ENCODE data around the gene PIGU. TPM values are rescaled to one million over a fixed set of nuclear protein-coding genes. Genes with fewer than 3 reads are reported as not detected.

Gene PIGU
- total RNA-seq, 4 donors from 2014 or later, result 5.1 to 16.4 (median 8.5) TPM

DNA sequence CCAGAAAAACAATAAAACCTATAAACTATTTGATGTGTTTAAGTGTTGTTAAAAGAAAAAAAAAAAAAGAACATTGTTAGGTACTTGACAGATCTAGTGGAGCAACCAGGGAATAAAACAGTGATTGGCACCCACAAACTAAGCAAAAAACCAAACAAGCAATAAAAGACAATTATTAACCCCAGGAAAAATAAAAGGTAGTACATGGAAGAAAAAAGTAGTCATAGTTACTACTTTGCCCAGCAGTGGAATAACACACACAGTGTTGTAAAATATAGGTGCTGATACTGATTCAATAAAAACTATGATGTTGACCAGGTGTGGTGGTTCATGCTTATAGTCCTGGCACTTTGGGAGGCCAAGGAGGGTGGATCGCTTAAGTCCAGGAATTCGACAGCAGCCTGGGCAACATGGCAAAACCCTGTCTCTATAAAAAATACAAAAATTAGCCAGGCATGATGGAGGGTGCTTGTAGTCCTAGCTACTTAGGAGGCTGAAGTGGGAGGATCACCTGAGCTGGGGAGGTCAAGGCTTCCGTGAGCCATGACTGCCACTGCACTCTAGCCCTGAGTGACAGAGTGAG lies 43.9 kb downstream of the PIGU start:
- DNase-seq (ENCODE audit: low spot score in 2 of 2), result no peak
- intact Hi-C loops (cut with DNase I; ENCODE audit: low total_unique reads), result no loop called here
- no peak overlapping the region for H3K4me3 ChIP-seq (ENCODE audit: low read depth, poor library complexity, severe bottlenecking)
- TF ChIP-seq, protein P1, sequence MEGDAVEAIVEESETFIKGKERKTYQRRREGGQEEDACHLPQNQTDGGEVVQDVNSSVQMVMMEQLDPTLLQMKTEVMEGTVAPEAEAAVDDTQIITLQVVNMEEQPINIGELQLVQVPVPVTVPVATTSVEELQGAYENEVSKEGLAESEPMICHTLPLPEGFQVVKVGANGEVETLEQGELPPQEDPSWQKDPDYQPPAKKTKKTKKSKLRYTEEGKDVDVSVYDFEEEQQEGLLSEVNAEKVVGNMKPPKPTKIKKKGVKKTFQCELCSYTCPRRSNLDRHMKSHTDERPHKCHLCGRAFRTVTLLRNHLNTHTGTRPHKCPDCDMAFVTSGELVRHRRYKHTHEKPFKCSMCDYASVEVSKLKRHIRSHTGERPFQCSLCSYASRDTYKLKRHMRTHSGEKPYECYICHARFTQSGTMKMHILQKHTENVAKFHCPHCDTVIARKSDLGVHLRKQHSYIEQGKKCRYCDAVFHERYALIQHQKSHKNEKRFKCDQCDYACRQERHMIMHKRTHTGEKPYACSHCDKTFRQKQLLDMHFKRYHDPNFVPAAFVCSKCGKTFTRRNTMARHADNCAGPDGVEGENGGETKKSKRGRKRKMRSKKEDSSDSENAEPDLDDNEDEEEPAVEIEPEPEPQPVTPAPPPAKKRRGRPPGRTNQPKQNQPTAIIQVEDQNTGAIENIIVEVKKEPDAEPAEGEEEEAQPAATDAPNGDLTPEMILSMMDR (IDR thresholded peaks at IDR 0.05), result no peak
- TF ChIP-seq POLR2A (IDR thresholded peaks at IDR 0.05), result no peak
- 95 to 100% methylated on average over 3 of the region's 3 CpGs for WGBS, 2 donors

DNA sequence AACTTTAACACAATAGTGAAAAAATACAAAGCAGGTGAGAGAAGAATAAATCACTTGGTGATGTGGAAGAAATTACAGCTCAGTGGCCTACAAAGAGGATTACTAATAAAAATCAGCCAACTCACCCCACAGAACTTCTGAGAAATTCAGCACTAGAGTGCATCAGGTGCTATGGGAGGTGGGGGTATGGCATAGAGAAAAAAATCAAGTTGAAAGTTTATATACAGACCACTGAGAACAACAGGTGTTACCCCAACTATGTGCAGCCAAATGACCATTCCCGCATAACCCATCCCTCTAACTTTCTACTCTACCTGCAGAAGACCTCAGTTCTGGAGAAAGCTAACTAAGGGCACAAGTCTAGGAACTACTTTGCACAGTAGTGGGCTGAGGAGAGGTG lies 47.0 kb downstream of the PIGU start:
- DNase-seq (ENCODE audit: low spot score in 2 of 2), result no peak
- TF ChIP-seq, protein P1 (IDR thresholded peaks at IDR 0.05), result no peak
- no peak for TF ChIP-seq POLR2A (IDR thresholded peaks at IDR 0.05)
- intact Hi-C loops (cut with DNase I; ENCODE audit: low total_unique reads), result no loop called here
- WGBS, 2 donors, result 93 to 100% methylated on average over 1 of the region's 1 CpG
- H3K4me3 ChIP-seq (ENCODE audit: low read depth, poor library complexity, severe bottlenecking), result no peak overlapping the region

DNA sequence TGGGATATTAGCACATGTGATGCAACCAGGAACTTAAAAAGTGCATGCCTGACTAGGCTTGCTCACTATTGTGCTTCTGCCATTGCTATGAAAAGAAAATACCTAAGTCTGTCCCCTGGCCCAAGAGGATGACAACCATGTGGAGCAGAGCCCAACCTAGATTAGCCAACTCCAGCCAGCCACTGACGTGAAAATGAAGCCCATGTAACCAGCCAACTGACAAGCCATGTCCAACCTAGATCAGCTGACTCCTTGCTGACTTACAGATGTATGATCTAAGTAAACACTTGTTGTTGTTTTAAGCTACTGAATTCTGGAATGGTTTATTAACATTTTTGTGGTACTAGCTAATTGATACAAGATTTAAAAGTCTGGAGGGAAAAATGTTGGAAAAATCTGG lies 47.5 kb downstream of the PIGU start:
- no peak overlapping the region for H3K4me3 ChIP-seq (ENCODE audit: low read depth, poor library complexity, severe bottlenecking)
- DNase-seq (ENCODE audit: low spot score in 2 of 2), result no peak
- 59 to 64% methylated on average over 1 of the region's 1 CpG for WGBS, 2 donors
- TF ChIP-seq, protein P1 (IDR thresholded peaks at IDR 0.05), result no peak
- no peak for TF ChIP-seq POLR2A (IDR thresholded peaks at IDR 0.05)
- intact Hi-C loops (cut with DNase I; ENCODE audit: low total_unique reads), result no loop called here

DNA sequence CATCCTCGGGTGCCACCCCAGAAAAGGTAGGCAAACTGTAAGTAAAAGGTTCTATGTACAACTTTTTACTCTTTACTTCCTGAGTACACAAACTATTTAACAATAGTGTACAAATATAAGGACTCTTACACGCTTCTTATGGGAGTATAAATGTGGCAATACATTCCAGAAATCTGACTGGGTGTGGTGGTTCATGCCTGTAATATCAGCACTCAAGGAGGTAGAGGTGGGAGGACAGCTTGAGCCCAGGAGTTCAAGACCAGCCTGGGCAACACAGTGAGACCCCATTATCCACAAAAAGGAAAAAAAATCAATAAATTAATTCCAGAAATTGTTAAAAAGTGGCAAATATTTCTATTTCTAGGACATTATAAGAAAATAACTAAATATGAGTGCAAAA lies 48.9 kb downstream of the PIGU start:
- no peak overlapping the region for H3K4me3 ChIP-seq (ENCODE audit: low read depth, poor library complexity, severe bottlenecking)
- TF ChIP-seq, protein P1 (IDR thresholded peaks at IDR 0.05), result no peak
- no peak for TF ChIP-seq POLR2A (IDR thresholded peaks at IDR 0.05)
- intact Hi-C loops (cut with DNase I; ENCODE audit: low total_unique reads), result no loop called here
- WGBS, 2 donors, result 90 to 92% methylated on average over 2 of the region's 2 CpGs
- no peak for DNase-seq (ENCODE audit: low spot score in 2 of 2)

DNA sequence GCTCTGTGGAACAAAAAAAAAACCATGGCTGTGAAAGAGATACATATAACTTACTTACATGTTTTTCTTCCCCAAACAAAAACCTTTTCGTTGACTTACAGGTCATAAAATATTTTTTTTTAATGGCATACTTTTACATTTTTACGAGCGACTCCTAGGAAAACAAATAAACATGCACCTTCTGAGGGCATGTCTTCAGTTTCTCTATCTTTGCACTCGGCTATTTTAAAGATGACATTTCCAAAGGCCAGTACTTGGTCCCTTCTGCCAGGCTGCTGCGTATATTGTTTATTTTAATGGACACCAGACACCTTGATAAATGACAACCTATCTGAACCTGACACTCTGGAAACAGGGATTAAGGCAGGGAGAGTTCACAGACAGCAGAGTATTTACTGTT lies 49.4 kb downstream of the PIGU start:
- TF ChIP-seq, protein P1 (IDR thresholded peaks at IDR 0.05), result no peak
- TF ChIP-seq POLR2A (IDR thresholded peaks at IDR 0.05), result no peak
- no peak overlapping the region for H3K4me3 ChIP-seq (ENCODE audit: low read depth, poor library complexity, severe bottlenecking)
- intact Hi-C loops (cut with DNase I; ENCODE audit: low total_unique reads), result no loop called here
- WGBS, 2 donors, result 80 to 86% methylated on average over 5 of the region's 5 CpGs
- no peak for DNase-seq (ENCODE audit: low spot score in 2 of 2)

DNA sequence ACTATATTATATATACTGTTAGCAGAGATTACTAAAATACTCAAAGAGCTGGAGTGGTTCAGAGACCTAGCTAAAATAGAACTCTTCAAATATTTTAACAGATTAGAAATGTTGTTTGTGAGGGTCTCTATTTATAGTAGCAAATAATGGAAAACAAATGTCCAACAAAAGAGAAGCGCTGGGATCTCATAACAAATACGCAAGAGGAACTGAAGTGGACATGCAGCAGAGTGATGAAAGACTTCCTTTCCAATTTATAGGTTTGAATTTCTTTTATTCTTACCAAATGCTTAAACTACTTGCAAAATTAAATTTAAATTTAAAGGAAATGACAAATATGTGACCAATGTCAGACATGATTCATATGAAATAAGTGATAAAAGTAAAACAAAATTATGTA lies 49.9 kb downstream of the PIGU start:
- intact Hi-C loops (cut with DNase I; ENCODE audit: low total_unique reads), result no loop called here
- H3K4me3 ChIP-seq (ENCODE audit: low read depth, poor library complexity, severe bottlenecking), result no peak overlapping the region
- TF ChIP-seq, protein P1 (IDR thresholded peaks at IDR 0.05), result no peak
- no peak for TF ChIP-seq POLR2A (IDR thresholded peaks at IDR 0.05)
- WGBS, 2 donors, result 83 to 86% methylated on average over 2 of the region's 2 CpGs
- no peak for DNase-seq (ENCODE audit: low spot score in 2 of 2)

All from lower leg skin (tissue), 4 donors.